Neural progenitor cell (in vitro differentiated cells): ENCODE data around the gene MKRN2OS. TPM values are rescaled to one million over a fixed set of nuclear protein-coding genes. Genes with fewer than 3 reads are reported as not detected.

Experiments
- DNase-seq: peaks from one replicate; pipeline ENCODE4 v3.0.0-alpha.2; 2016; ENCODE audit warnings: low spot score
- H2AFZ ChIP-seq: fragments of 200-600 bp; sonication (generic); replicated peaks from 2 replicates; pipeline ENCODE4 v1.6.1; 2016; ENCODE audit warnings: antibody characterized with exemption
- H3F3A ChIP-seq: fragments of 200-600 bp; sonication (generic); 2 replicates; pipeline ENCODE4 v1.6.1; 2016; ENCODE audit warnings: antibody characterized with exemption, low read depth
- H3K27ac ChIP-seq: fragments of 200-600 bp; sonication (generic); 2 replicates; pipeline ENCODE4 v1.5.1; 2016; ENCODE audit warnings: mild to moderate bottlenecking
- H3K27me3 ChIP-seq: fragments of 200-600 bp; sonication (generic); 2 replicates; pipeline ENCODE4 v1.6.1; 2016; ENCODE audit warnings: mild to moderate bottlenecking, moderate library complexity
- H3K36me3 ChIP-seq: fragments of 200-600 bp; sonication (generic); 2 replicates; pipeline ENCODE4 v1.5.1; 2016
- H3K4me1 ChIP-seq: fragments of 200-600 bp; sonication (generic); 2 replicates; pipeline ENCODE4 v1.6.1; 2016; ENCODE audit warnings: mixed run types
- H3K4me2 ChIP-seq: fragments of 200-600 bp; sonication (generic); 2 replicates; pipeline ENCODE4 v1.6.1; 2016
- H3K4me3 ChIP-seq: fragments of 200-600 bp; sonication (generic); 2 replicates; pipeline ENCODE4 v1.5.1; 2016
- H3K79me2 ChIP-seq: fragments of 200-600 bp; sonication (generic); 2 replicates; pipeline ENCODE4 v1.6.1; 2016; ENCODE audit warnings: low read depth
- H3K9ac ChIP-seq: fragments of 200-600 bp; sonication (generic); 2 replicates; pipeline ENCODE4 v1.6.1; 2016
- H3K9me3 ChIP-seq: fragments of 200-600 bp; sonication (generic); 2 replicates; pipeline ENCODE4 v1.5.1; 2016; ENCODE audit warnings: low read depth
- H4K20me1 ChIP-seq: fragments of 200-600 bp; sonication (generic); 2 replicates; pipeline ENCODE4 v1.6.1; 2016; ENCODE audit warnings: low read depth
- H3K27ac Mint-ChIP-seq: 3 replicates; pipeline ENCODE4 v1.8.0; 2021; ENCODE audit warnings: mixed read lengths
- H3K27me3 Mint-ChIP-seq: 2 replicates; pipeline ENCODE4 v1.8.0; 2022; ENCODE audit warnings: low read depth, mild to moderate bottlenecking, inconsistent platforms, moderate library complexity, mixed read lengths; ENCODE audit not compliant: insufficient read depth
- H3K36me3 Mint-ChIP-seq: 3 replicates; pipeline ENCODE4 v1.8.0; 2021; ENCODE audit warnings: mixed read lengths
- H3K4me1 Mint-ChIP-seq: 3 replicates; pipeline ENCODE4 v1.8.0; 2021; ENCODE audit warnings: mixed read lengths
- H3K4me3 Mint-ChIP-seq: 3 replicates; pipeline ENCODE4 v1.8.0; 2021; ENCODE audit warnings: mild to moderate bottlenecking, moderate library complexity, mixed read lengths
- H3K9me3 Mint-ChIP-seq: 3 replicates; pipeline ENCODE4 v1.8.0; 2020; ENCODE audit warnings: mixed read lengths
- EZH2 ChIP-seq: fragments of 200-600 bp; sonication (generic); IDR thresholded peaks from 2 replicates; pipeline ENCODE4 v1.6.1; 2017; ENCODE audit warnings: antibody characterized with exemption, mild to moderate bottlenecking, moderate library complexity
- EZH2phosphoT487 ChIP-seq: fragments of 200-600 bp; sonication (generic); IDR thresholded peaks from 2 replicates; pipeline ENCODE4 v1.6.1; 2017; ENCODE audit warnings: antibody characterized with exemption
- total RNA-seq: library from RNA; depleted of rRNA; stranded (reverse); fragments of >200 nt; gene quantifications from 2 replicates; pipeline ENCODE4 v1.2.3, GENCODE V29; 2015; ENCODE audit warnings: low replicate concordance
- TF ChIP-seq, protein P1 (sequence below): fragments of 200-600 bp; sonication (generic); IDR thresholded peaks from 2 replicates; pipeline ENCODE4 v1.5.1; 2017; ENCODE audit warnings: antibody characterized with exemption, mild to moderate bottlenecking

MKRN2OS gene
- total RNA-seq, 1 donor from 2014 or later, result not detected

DNA sequence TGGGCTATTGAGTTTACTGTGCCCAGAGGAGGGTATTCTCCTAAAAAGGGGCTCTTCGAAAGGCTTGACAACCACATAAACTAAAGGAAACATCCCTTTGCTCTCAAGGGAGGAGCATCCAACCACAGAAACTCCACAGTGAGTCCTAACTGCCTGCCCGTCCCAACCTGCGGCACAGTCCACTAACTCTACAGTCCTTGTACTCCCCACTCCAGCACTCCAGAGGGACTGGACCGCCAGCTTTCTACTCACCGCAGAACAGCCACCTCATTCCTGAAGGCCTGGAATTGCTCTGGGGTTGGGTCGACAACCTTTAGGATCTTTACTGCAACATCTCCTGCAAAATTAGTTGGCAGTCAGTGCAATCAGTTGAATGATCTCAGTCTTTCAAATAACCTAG lies 46.2 kb upstream of the MKRN2OS start:
- no peak overlapping the region for H2AFZ ChIP-seq
- H3K27ac ChIP-seq, result no peak overlapping the region
- no peak overlapping the region for H3K9ac ChIP-seq
- TF ChIP-seq EZH2 (no peak), EZH2phosphoT487 (no peak)
- TF ChIP-seq, protein P1, sequence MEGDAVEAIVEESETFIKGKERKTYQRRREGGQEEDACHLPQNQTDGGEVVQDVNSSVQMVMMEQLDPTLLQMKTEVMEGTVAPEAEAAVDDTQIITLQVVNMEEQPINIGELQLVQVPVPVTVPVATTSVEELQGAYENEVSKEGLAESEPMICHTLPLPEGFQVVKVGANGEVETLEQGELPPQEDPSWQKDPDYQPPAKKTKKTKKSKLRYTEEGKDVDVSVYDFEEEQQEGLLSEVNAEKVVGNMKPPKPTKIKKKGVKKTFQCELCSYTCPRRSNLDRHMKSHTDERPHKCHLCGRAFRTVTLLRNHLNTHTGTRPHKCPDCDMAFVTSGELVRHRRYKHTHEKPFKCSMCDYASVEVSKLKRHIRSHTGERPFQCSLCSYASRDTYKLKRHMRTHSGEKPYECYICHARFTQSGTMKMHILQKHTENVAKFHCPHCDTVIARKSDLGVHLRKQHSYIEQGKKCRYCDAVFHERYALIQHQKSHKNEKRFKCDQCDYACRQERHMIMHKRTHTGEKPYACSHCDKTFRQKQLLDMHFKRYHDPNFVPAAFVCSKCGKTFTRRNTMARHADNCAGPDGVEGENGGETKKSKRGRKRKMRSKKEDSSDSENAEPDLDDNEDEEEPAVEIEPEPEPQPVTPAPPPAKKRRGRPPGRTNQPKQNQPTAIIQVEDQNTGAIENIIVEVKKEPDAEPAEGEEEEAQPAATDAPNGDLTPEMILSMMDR, result no peak
- H3K9me3 Mint-ChIP-seq, result no peaks in the 10 kb centered on the region
- no peak for DNase-seq
- no peaks in the 10 kb centered on the region for H4K20me1 ChIP-seq
- H3K36me3 ChIP-seq, result no peaks in the 10 kb centered on the region
- no peak overlapping the region for H3K4me3 Mint-ChIP-seq
- H3K4me1 Mint-ChIP-seq, result no peaks in the 10 kb centered on the region
- no peaks in the 10 kb centered on the region for H3K9me3 ChIP-seq
- H3F3A ChIP-seq, result peaks cover 4% of the 10 kb centered on the region
- H3K4me1 ChIP-seq, result no peaks in the 10 kb centered on the region
- no peak overlapping the region for H3K4me3 ChIP-seq
- no peaks in the 10 kb centered on the region for H3K27me3 Mint-ChIP-seq
- H3K27ac Mint-ChIP-seq, result no peak overlapping the region
- no peaks in the 10 kb centered on the region for H3K27me3 ChIP-seq
- peaks cover 43% of the 10 kb centered on the region for H3K36me3 Mint-ChIP-seq
- no peak overlapping the region for H3K4me2 ChIP-seq
- no peaks in the 10 kb centered on the region for H3K79me2 ChIP-seq

DNA sequence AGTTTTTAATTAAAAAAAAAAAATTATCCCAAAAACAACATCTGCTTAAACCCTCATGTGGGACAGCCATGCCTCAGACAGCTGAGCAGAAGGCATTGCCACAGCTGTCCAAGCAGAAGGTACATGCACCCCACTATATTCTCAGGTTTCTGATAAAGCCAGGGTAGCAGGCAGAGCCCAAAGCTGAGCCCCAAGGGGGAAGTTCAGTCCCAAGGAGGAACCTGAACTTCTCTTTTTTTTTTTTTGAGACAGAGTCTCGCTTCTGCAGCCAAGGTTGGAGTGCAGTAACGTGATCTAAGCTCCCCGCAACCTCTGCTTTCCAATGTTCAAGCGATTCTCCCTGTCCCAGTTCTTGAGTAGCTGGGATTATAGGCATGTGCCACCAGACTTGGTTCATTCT lies 44.8 kb upstream of the MKRN2OS start:
- H3K36me3 Mint-ChIP-seq, result peaks cover 41% of the 10 kb centered on the region
- TF ChIP-seq, protein P1, result no peak
- TF ChIP-seq EZH2phosphoT487, result no peak
- TF ChIP-seq EZH2, result no peak
- no peaks in the 10 kb centered on the region for H3K4me1 Mint-ChIP-seq

GRCh38 chr3:12588039-12589009 lies 43.0 kb upstream of the MKRN2OS start:
- Histone ChIP-seq H4K20me1 (no peaks in the 10 kb centered on the region), H3K4me1 (no peaks in the 10 kb centered on the region), H3K4me2 (no peak overlapping the region), H3K36me3 (no peaks in the 10 kb centered on the region), H3K79me2 (no peaks in the 10 kb centered on the region), H3F3A (peaks cover 4% of the 10 kb centered on the region), H3K9ac (no peak overlapping the region), H3K27ac (no peak overlapping the region), H2AFZ (no peak overlapping the region), H3K27me3 (no peaks in the 10 kb centered on the region), H3K4me3 (no peak overlapping the region), H3K9me3 (no peaks in the 10 kb centered on the region)
- Mint-ChIP-seq H3K36me3 (peaks cover 40% of the 10 kb centered on the region), H3K27me3 (peaks cover 2% of the 10 kb centered on the region), H3K4me1 (no peaks in the 10 kb centered on the region), H3K4me3 (no peak overlapping the region), H3K27ac (no peak overlapping the region), H3K9me3 (no peaks in the 10 kb centered on the region)
- TF ChIP-seq, protein P1, result no peak
- no peak for TF ChIP-seq EZH2
- TF ChIP-seq EZH2phosphoT487, result no peak
- no peak for DNase-seq

More for the DNA sequence above, 44.8 kb upstream of the MKRN2OS start:
- Histone ChIP-seq H3K4me3 (no peak overlapping the region), H4K20me1 (no peaks in the 10 kb centered on the region), H2AFZ (no peak overlapping the region), H3K79me2 (no peaks in the 10 kb centered on the region), H3K36me3 (no peaks in the 10 kb centered on the region), H3K4me1 (no peaks in the 10 kb centered on the region), H3F3A (peaks cover 4% of the 10 kb centered on the region), H3K4me2 (no peak overlapping the region), H3K27ac (no peak overlapping the region), H3K27me3 (no peaks in the 10 kb centered on the region), H3K9me3 (no peaks in the 10 kb centered on the region), H3K9ac (no peak overlapping the region)
- H3K4me3 Mint-ChIP-seq, result no peak overlapping the region
- no peak overlapping the region for H3K27ac Mint-ChIP-seq
- H3K9me3 Mint-ChIP-seq, result no peaks in the 10 kb centered on the region
- no peaks in the 10 kb centered on the region for H3K27me3 Mint-ChIP-seq
- no peak for DNase-seq
